Lower lobe of right lung (tissue), 2 donors: ENCODE results near the gene HDAC4. TPM values are rescaled to one million over a fixed set of nuclear protein-coding genes. Genes with fewer than 3 reads are reported as not detected.

ENCODE experiments used
- ATAC-seq, 2 donors: fragments of 200-7000 bp; cut with Tn5 transposase; one replicate each; pipeline ENCODE4 v1.9.1; 2020 to 2022; ENCODE audit warnings: mild to moderate bottlenecking in 2 of 2, moderate library complexity in 2 of 2
- DNase-seq: peaks from one replicate; pipeline ENCODE4 v3.0.0-alpha.2; 2020
- H3K27ac ChIP-seq: fragments of 200-600 bp; one replicate; pipeline ENCODE4 v1.8.0; 2022
- H3K27me3 ChIP-seq: fragments of 200-600 bp; one replicate; pipeline ENCODE4 v1.8.0; 2022; ENCODE audit warnings: low read depth
- H3K36me3 ChIP-seq: fragments of 200-600 bp; one replicate; pipeline ENCODE4 v1.8.0; 2022; ENCODE audit warnings: mild to moderate bottlenecking
- H3K4me1 ChIP-seq: fragments of 200-600 bp; one replicate; pipeline ENCODE4 v1.8.0; 2022
- H3K4me3 ChIP-seq: fragments of 200-600 bp; one replicate; pipeline ENCODE4 v1.8.0; 2022; ENCODE audit warnings: mild to moderate bottlenecking
- H3K9me3 ChIP-seq: fragments of 200-600 bp; one replicate; pipeline ENCODE4 v1.8.0; 2022
- intact Hi-C: fragments of 100-400 bp; cut with DNase I; formaldehyde crosslinking; loops from one replicate; pipeline ENCODE4 v1.11.0; 2022
- total RNA-seq: library from RNA; stranded (reverse); fragmentation: NEBNext Ultra II Directional; extraction: Animal tissue kit (Norgen Biotek cat#: 25700); gene quantifications from one replicate; pipeline ENCODE4 v1.2.1, GENCODE V29; 2021
- TF ChIP-seq, protein P1 (sequence below): fragments of 200-600 bp; IDR thresholded peaks from one replicate; pipeline ENCODE4 v1.8.0; 2022; ENCODE audit warnings: antibody characterized with exemption, mild to moderate bottlenecking
- donor health status: DM: no; HTN: yes; CAD: no; lungs with severe emphysema.

HDAC4 gene
- total RNA-seq, 1 donor from 2014 or later: 44.9 TPM

DNA sequence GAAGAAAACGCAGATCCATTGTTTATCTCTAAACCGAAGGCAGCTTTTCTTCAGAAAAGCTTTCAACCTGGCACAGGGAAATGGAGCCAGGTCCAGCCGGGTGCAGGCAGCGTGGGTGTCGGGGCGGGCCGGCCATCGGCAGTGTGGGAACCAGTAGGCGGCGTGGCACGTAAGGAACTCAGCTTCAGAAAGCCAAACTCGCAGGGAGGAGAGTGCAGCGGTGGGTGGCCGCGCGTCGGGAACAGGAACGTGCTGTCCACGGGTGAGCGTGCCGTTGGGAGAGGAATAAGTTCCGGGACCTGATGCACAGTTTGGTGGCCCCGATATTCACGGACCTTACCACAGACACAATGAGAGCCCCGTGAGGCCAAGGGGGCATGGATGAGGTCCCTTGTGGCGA is 282.6 kb downstream of the HDAC4 start:
- Histone ChIP-seq H3K4me3 (no peak overlapping the region), H3K27me3 (no peaks in the 10 kb centered on the region), H3K4me1 (peaks cover 28% of the 10 kb centered on the region), H3K9me3 (no peaks in the 10 kb centered on the region), H3K27ac (no peak overlapping the region), H3K36me3 (peaks cover 7% of the 10 kb centered on the region)
- intact Hi-C loops: no loop called here
- ATAC-seq: no peak
- TF ChIP-seq, protein P1, sequence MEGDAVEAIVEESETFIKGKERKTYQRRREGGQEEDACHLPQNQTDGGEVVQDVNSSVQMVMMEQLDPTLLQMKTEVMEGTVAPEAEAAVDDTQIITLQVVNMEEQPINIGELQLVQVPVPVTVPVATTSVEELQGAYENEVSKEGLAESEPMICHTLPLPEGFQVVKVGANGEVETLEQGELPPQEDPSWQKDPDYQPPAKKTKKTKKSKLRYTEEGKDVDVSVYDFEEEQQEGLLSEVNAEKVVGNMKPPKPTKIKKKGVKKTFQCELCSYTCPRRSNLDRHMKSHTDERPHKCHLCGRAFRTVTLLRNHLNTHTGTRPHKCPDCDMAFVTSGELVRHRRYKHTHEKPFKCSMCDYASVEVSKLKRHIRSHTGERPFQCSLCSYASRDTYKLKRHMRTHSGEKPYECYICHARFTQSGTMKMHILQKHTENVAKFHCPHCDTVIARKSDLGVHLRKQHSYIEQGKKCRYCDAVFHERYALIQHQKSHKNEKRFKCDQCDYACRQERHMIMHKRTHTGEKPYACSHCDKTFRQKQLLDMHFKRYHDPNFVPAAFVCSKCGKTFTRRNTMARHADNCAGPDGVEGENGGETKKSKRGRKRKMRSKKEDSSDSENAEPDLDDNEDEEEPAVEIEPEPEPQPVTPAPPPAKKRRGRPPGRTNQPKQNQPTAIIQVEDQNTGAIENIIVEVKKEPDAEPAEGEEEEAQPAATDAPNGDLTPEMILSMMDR: no peak
- no peak for DNase-seq

DNA sequence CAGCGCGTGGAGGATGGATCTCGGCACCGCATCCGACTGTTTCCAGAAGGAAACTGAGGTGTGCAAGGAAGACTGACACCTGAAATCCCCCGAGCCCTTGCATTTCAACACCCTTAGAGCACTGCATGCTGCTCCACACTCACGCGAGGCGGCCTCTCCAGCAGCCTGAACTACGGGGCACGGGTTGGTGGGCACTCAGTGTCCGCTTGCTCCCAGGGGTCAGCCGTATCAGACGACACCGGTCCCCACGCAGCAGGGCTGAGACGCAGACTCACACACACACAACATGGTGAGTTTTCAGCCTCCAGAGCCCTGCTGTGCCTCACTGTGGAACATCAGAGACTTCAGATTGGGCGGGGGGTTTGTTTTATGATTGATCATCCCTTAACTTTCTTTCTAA is 283.0 kb downstream of the HDAC4 start:
- TF ChIP-seq, protein P1: no peak
- no peak for ATAC-seq
- peaks cover 7% of the 10 kb centered on the region for H3K36me3 ChIP-seq
- peaks cover 31% of the 10 kb centered on the region for H3K4me1 ChIP-seq
- DNase-seq: no peak
- no peaks in the 10 kb centered on the region for H3K27me3 ChIP-seq
- no peaks in the 10 kb centered on the region for H3K9me3 ChIP-seq
- intact Hi-C loops: no loop called here
- H3K27ac ChIP-seq: no peak overlapping the region
- no peak overlapping the region for H3K4me3 ChIP-seq

DNA sequence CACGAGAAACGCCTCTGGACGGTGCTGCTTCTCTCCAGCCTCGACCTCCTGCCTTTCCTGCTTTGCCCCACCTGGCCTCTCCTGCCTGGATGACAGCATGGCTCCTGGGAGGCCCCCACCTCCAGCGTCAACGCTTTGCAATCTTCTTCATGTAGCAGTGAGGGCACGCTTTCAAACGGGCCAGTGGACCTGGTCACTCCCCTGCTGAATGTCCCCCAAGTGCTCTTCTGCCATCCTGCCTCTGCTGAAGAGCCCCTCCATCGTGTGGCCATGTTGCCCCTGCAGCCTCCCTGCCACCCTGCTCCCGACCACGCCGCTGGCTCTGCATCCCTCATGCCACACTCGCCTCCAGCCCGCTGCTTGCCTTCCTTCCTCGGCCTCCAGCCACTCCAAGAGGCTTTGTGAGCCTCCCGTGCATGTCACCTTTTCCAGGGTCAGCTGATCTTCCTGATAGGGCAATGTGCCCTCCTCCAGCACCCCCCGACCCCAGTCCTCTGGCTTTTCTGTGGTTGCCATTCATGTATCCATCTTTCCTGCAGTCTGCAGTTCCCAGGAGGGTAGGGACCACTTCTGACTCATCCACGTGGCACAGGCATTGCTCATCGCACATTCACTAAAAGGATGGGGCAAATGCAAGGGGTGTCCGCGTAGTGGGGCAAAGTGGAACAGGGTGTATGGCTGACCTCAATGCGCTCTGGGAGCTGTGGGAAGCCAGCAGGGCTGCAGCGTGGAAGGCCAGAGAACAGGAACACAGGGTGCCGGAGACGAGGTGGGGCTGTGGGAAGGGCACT is 284.2 kb downstream of the HDAC4 start:
- TF ChIP-seq, protein P1: no peak
- ATAC-seq (no peak), DNase-seq (no peak)
- H3K4me3 ChIP-seq: no peak overlapping the region
- H3K9me3 ChIP-seq: no peaks in the 10 kb centered on the region
- intact Hi-C loops: no loop called here
- peaks cover 26% of the 10 kb centered on the region for H3K4me1 ChIP-seq
- no peaks in the 10 kb centered on the region for H3K27me3 ChIP-seq
- peaks cover 12% of the 10 kb centered on the region for H3K36me3 ChIP-seq
- no peak overlapping the region for H3K27ac ChIP-seq

DNA sequence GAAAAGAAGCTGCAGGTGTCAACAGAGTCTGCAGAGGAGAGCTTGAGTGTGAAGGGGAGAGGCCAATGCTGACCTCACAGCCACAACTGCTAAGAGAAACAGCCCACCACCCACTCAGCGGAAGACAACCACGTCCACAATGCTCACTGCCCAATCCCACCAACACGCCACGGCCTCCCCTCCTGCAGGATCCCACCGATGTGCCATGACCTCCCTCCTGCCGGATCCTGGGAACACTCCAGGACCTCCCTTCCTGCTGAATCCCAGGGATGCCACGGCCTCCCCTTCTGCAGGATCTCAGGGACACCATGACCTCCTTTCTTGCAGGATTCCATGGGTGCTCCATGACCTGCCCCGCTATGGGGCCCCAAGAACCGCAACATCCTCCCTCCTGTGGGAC is 285.2 kb downstream of the HDAC4 start:
- Histone ChIP-seq H3K27me3 (no peaks in the 10 kb centered on the region), H3K36me3 (peaks cover 22% of the 10 kb centered on the region), H3K4me3 (no peak overlapping the region), H3K27ac (no peak overlapping the region), H3K4me1 (peaks cover 20% of the 10 kb centered on the region), H3K9me3 (no peaks in the 10 kb centered on the region)
- ATAC-seq (no peak), DNase-seq (no peak)
- TF ChIP-seq, protein P1: no peak
- intact Hi-C loops: no loop called here

DNA sequence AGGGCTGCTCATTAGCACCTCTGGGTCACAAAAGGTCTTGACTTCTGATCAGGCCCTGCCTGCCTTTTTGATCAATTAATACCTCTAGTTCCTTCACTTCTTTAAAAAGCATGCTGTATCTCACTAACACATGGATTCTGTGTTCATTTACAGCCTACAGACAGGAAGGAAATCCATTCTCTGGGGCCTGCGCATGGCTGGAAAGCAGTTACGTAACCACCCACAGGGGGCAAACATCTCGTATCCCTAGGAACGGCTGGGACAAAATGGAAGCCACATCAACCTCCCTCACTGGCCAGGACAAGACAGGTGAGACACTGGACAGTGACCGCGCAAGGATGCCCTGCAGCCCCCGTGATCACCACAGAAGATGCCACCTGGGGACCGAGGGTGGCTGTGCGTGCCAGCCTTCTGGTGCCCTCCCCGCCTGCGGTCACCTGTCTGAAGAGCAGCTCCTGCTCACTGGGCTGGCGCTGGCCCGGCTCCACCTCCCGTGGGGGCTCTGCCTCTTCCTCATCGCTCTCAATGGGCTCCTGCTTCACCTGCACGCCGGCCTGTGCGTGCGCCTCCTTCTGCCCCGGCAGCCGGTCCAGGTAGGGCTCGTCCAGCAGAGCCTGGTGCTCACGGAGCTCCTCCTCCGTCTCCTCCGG is 286.1 kb downstream of the HDAC4 start:
- H3K9me3 ChIP-seq: no peaks in the 10 kb centered on the region
- intact Hi-C loops: no loop called here
- H3K4me3 ChIP-seq: no peak overlapping the region
- H3K4me1 ChIP-seq: peaks cover 20% of the 10 kb centered on the region
- TF ChIP-seq, protein P1: no peak
- no peaks in the 10 kb centered on the region for H3K27me3 ChIP-seq
- DNase-seq: no peak
- peak overlapping the region; percentile 22 for H3K27ac ChIP-seq
- ATAC-seq: no peak
- H3K36me3 ChIP-seq: peaks cover 30% of the 10 kb centered on the region
